SK-N-SH (cell line): ENCODE measurements around the gene LYL1.

ENCODE experiments used
- CHD2 ChIP-seq: fragments of 150-350 bp; IDR thresholded peaks from 2 replicates; pipeline ENCODE4 v1.6.1; 2018; ENCODE audit warnings: low read length; ENCODE audit not compliant: partially characterized antibody
- FOXM1 ChIP-seq: IDR thresholded peaks from 2 replicates; pipeline ENCODE4 v1.4.0; 2012; ENCODE audit warnings: low read depth, mild to moderate bottlenecking
- GABPA ChIP-seq: IDR thresholded peaks from 2 replicates; pipeline ENCODE4 v1.4.0; 2012; ENCODE audit warnings: low read depth, mild to moderate bottlenecking
- MXI1 ChIP-seq: IDR thresholded peaks from 2 replicates; pipeline ENCODE4 v1.6.1; 2012; ENCODE audit warnings: mild to moderate bottlenecking, low read depth, low read length, improper control_type of control experiment
- NRF1 ChIP-seq: IDR thresholded peaks from 2 replicates; pipeline ENCODE4 v1.6.1; 2012; ENCODE audit warnings: low read depth, mild to moderate bottlenecking, low read length
- POLR2AphosphoS5 ChIP-seq: IDR thresholded peaks from 2 replicates; pipeline ENCODE4 v1.6.1; 2012; ENCODE audit warnings: low read depth, low read length
- RCOR1 ChIP-seq: fragments of 150-350 bp; IDR thresholded peaks from 2 replicates; pipeline ENCODE4 v1.6.1; 2017; ENCODE audit warnings: antibody characterized with exemption, low read length
- TAF1 ChIP-seq: IDR thresholded peaks from 2 replicates; pipeline ENCODE4 v1.6.1; 2012; ENCODE audit warnings: low read depth, mild to moderate bottlenecking, low read length, moderate library complexity, borderline replicate concordance
- USF2 ChIP-seq: fragments of 150-350 bp; IDR thresholded peaks from 2 replicates; pipeline ENCODE4 v1.6.1; 2017; ENCODE audit warnings: antibody characterized with exemption, low read length, low read depth, borderline replicate concordance
- TF ChIP-seq, protein P1 (sequence below): fragments of 200-600 bp; sonication (generic); IDR thresholded peaks from 2 replicates; pipeline ENCODE4 v1.6.1; 2017; ENCODE audit warnings: antibody characterized with exemption, mild to moderate bottlenecking, moderate library complexity
- TF ChIP-seq, protein P2 (sequence below): IDR thresholded peaks from 2 replicates; pipeline ENCODE4 v1.4.0; 2012; ENCODE audit warnings: low read depth
- TF ChIP-seq, protein P3 (sequence below): fragments of 150-350 bp; IDR thresholded peaks from 2 replicates; pipeline ENCODE4 v1.6.1; 2016; ENCODE audit warnings: mild to moderate bottlenecking, low read depth, low read length

DNA sequence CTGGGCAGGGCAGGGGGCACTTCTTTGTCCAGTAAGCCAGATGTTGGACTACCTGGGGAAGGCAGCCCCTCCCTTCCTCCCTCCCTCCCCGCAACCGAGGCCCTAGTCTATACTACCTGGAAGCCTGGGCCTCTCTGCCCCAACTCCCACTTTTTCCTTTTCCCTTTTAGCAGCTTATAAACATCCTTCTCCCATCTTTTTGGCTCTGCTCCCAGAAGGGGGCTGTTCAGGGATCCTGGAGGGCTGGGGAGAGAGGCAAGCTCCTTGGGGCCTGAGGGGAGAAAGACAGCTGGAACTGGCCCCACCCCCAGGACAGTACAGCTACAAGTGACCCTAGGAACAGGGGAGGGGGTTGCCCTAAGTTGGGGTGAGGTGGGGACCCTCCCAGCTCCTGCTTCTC is 44.9 kb downstream of the LYL1 start:
- TF ChIP-seq, protein P1, sequence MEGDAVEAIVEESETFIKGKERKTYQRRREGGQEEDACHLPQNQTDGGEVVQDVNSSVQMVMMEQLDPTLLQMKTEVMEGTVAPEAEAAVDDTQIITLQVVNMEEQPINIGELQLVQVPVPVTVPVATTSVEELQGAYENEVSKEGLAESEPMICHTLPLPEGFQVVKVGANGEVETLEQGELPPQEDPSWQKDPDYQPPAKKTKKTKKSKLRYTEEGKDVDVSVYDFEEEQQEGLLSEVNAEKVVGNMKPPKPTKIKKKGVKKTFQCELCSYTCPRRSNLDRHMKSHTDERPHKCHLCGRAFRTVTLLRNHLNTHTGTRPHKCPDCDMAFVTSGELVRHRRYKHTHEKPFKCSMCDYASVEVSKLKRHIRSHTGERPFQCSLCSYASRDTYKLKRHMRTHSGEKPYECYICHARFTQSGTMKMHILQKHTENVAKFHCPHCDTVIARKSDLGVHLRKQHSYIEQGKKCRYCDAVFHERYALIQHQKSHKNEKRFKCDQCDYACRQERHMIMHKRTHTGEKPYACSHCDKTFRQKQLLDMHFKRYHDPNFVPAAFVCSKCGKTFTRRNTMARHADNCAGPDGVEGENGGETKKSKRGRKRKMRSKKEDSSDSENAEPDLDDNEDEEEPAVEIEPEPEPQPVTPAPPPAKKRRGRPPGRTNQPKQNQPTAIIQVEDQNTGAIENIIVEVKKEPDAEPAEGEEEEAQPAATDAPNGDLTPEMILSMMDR = no peak
- no peak for TF ChIP-seq TAF1
- no peak for TF ChIP-seq MXI1
- TF ChIP-seq POLR2AphosphoS5 = no peak
- TF ChIP-seq FOXM1 = no peak
- TF ChIP-seq USF2 = no peak
- TF ChIP-seq, protein P2, sequence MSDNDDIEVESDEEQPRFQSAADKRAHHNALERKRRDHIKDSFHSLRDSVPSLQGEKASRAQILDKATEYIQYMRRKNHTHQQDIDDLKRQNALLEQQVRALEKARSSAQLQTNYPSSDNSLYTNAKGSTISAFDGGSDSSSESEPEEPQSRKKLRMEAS = no peak
- no peak for TF ChIP-seq RCOR1
- TF ChIP-seq, protein P3, sequence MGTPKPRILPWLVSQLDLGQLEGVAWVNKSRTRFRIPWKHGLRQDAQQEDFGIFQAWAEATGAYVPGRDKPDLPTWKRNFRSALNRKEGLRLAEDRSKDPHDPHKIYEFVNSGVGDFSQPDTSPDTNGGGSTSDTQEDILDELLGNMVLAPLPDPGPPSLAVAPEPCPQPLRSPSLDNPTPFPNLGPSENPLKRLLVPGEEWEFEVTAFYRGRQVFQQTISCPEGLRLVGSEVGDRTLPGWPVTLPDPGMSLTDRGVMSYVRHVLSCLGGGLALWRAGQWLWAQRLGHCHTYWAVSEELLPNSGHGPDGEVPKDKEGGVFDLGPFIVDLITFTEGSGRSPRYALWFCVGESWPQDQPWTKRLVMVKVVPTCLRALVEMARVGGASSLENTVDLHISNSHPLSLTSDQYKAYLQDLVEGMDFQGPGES = no peak
- TF ChIP-seq NRF1 = no peak
- no peak for TF ChIP-seq CHD2
- no peak for TF ChIP-seq GABPA
